Body of pancreas (tissue), 4 donors: Measurements from ENCODE around the gene MAST4.

ENCODE experiments used
- POLR2A ChIP-seq, 3 donors: fragments of 450-650 bp; IDR thresholded peaks; one replicate each; pipeline ENCODE4 v1.6.1; 2016; ENCODE audit warnings: antibody characterized with exemption in 3 of 3, mild to moderate bottlenecking in 2 of 3
- TF ChIP-seq, protein P1 (sequence below), 7 experiments: fragments of 450-650 bp in 4 of 7; fragments of 200-600 bp in 3 of 7; sonication (generic) in 3 of 7; IDR thresholded peaks; one replicate each; pipeline ENCODE4 v1.5.1; 2016 to 2019; ENCODE audit warnings: antibody characterized with exemption in 7 of 7

DNA sequence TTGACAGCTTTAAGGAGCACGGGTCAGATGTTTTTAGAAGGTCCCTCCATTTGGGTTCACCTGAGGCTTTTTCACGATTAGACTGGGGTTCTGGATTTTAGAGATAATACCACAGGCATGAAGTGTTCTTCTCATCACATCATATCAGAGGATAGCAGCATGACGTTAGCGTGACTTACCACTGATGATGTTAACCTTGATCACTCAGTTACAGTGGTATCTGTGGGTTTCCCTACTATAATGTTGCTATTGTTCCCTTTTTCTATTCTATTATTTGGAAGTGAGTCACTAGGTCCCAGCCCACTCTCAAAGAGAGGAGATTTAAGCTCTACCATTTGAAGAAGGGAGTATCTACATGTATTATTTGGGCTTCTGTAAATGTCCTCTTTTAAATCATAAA lies 300.0 kb downstream of the MAST4 start:
- TF ChIP-seq, protein P1, sequence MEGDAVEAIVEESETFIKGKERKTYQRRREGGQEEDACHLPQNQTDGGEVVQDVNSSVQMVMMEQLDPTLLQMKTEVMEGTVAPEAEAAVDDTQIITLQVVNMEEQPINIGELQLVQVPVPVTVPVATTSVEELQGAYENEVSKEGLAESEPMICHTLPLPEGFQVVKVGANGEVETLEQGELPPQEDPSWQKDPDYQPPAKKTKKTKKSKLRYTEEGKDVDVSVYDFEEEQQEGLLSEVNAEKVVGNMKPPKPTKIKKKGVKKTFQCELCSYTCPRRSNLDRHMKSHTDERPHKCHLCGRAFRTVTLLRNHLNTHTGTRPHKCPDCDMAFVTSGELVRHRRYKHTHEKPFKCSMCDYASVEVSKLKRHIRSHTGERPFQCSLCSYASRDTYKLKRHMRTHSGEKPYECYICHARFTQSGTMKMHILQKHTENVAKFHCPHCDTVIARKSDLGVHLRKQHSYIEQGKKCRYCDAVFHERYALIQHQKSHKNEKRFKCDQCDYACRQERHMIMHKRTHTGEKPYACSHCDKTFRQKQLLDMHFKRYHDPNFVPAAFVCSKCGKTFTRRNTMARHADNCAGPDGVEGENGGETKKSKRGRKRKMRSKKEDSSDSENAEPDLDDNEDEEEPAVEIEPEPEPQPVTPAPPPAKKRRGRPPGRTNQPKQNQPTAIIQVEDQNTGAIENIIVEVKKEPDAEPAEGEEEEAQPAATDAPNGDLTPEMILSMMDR (IDR thresholded peaks at IDR 0.05) = no peak
- no peak for TF ChIP-seq POLR2A (IDR thresholded peaks at IDR 0.05)
